Fibroblast of lung (primary cell): Measurements from ENCODE around the gene DNAAF8. TPM values are rescaled to one million over a fixed set of nuclear protein-coding genes. Genes with fewer than 3 reads are reported as not detected.

ENCODE experiments used
- DNase-seq, 2 donors: peaks; one replicate each; pipeline versions ENCODE4 v3.0.0 to v3.0.0-alpha.2; 2010; ENCODE audit warnings: low read depth in 2 of 2
- H2AFZ ChIP-seq: 2 replicates; pipeline ENCODE4 v1.5.1; 2012; ENCODE audit warnings: low read length, control low read depth, inconsistent platforms
- H3K27ac ChIP-seq: 2 replicates; pipeline ENCODE4 v1.5.1; 2011; ENCODE audit warnings: low read length, control low read depth; ENCODE audit not compliant: insufficient read depth
- H3K27me3 ChIP-seq: 2 replicates; pipeline ENCODE4 v1.5.1; 2011; ENCODE audit warnings: mild to moderate bottlenecking, low read length; ENCODE audit not compliant: control insufficient read depth, insufficient read depth
- H3K36me3 ChIP-seq: 2 replicates; pipeline ENCODE4 v1.5.1; 2011; ENCODE audit warnings: low read length; ENCODE audit not compliant: control insufficient read depth, insufficient read depth
- H3K4me1 ChIP-seq: 2 replicates; pipeline ENCODE4 v1.5.1; 2011; ENCODE audit warnings: low read length; ENCODE audit not compliant: control insufficient read depth, insufficient read depth; ENCODE audit errors: extremely low read depth
- H3K4me2 ChIP-seq: 2 replicates; pipeline ENCODE4 v1.5.1; 2011; ENCODE audit warnings: low read length, control low read depth; ENCODE audit not compliant: insufficient read depth; ENCODE audit errors: extremely low read depth
- H3K4me3 ChIP-seq, 4 experiments: fragments of 200-600 bp in 1 of 4; sonication (generic) in 1 of 4; replicated peaks in 1 of 4; 2 replicates each; pipeline ENCODE4 v1.5.1; 2011 to 2016; ENCODE audit warnings: low read length in 4 of 4, low read depth in 3 of 4, mild to moderate bottlenecking in 3 of 4, control low read depth in 2 of 4, inconsistent platforms in 1 of 4, mixed read lengths in 1 of 4; ENCODE audit not compliant: insufficient read depth in 1 of 4; ENCODE audit errors: control extremely low read depth in 1 of 4
- H3K79me2 ChIP-seq: 2 replicates; pipeline ENCODE4 v1.5.1; 2012; ENCODE audit warnings: mild to moderate bottlenecking, low read length, inconsistent platforms; ENCODE audit not compliant: control insufficient read depth, insufficient read depth
- H3K9ac ChIP-seq: 2 replicates; pipeline ENCODE4 v1.5.1; 2011; ENCODE audit warnings: mild to moderate bottlenecking, low read length, control low read depth; ENCODE audit not compliant: insufficient read depth
- H3K9me3 ChIP-seq: 2 replicates; pipeline ENCODE4 v1.5.1; 2012; ENCODE audit warnings: low read depth, low read length; ENCODE audit not compliant: control insufficient read depth, insufficient read depth
- H4K20me1 ChIP-seq: 2 replicates; pipeline ENCODE4 v1.5.1; 2011; ENCODE audit warnings: low read length; ENCODE audit not compliant: control insufficient read depth, insufficient read depth; ENCODE audit errors: extremely low read depth
- EZH2 ChIP-seq: IDR thresholded peaks from 2 replicates; pipeline ENCODE4 v1.5.1; 2012; ENCODE audit warnings: low read length, control low read depth, mild to moderate bottlenecking; ENCODE audit errors: missing control alignments
- polyA plus RNA-seq, 2 donors: library from polyadenylated mRNA; depleted of rRNA in 1 of 2; stranded (reverse) in 1 of 2; unstranded in 1 of 2; fragments of >200 nt; gene quantifications; 2 replicates each; pipeline ENCODE4 v1.2.1, GENCODE V29; 2011 to 2012; ENCODE audit warnings: missing spikeins in 1 of 2
- total RNA-seq: library from RNA; depleted of rRNA; stranded (reverse); fragments of >200 nt; gene quantifications from 2 replicates; pipeline ENCODE4 v1.2.1, GENCODE V29; 2014
- TF ChIP-seq, protein P1 (sequence below), 2 donors: IDR thresholded peaks in 1 of 2; conservative IDR thresholded peaks in 1 of 2; 1 replicate in 1 of 2; 2 replicates in 1 of 2; pipeline ENCODE4 v1.5.1; 2011 to 2012; ENCODE audit warnings: low read length in 2 of 2, control low read depth in 1 of 2, inconsistent platforms in 1 of 2, low read depth in 1 of 2, mild to moderate bottlenecking in 1 of 2

DNAAF8 gene
- total and polyA plus RNA-seq, 2 donors (not counting 1 experiment from before 2014, with no cell fraction given): 0.50 to 0.95 TPM

DNA sequence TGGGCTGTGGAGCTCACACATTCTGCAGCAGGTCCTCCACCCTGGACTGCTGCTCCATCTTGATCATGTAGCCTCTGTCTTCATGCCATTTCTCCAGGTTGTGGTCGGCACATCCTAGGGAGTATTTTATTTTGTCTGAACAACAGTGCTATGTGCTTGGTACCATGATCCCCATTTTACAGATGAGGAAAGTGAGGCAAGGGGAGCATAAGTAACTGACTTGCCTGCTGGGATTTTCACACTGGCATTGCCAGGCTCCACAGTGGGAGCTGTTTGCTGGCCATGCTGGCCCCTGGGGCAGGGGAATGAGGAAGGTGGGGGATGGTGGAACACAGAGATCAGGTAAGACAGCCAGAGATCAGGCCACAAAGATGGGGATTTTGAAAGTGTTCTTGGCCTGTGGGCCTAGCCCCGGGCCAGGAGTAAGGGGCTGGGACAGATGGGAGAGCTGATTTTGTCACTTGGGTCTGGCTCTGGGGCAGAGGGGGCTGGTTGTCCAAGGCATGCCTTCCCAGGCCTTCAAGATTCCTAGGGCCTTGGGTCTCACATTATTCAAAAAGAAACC is 41.9 kb downstream of the DNAAF8 start:
- Histone ChIP-seq H4K20me1 (no peaks in the 10 kb centered on the region), H3K4me1 (no peaks in the 10 kb centered on the region), H3K4me3 (no peak overlapping the region), H3K4me2 (no peak overlapping the region), H3K36me3 (no peaks in the 10 kb centered on the region), H3K27ac (no peak overlapping the region), H3K9ac (no peak overlapping the region), H3K27me3 (no peaks in the 10 kb centered on the region), H3K9me3 (no peaks in the 10 kb centered on the region), H2AFZ (no peak overlapping the region), H3K79me2 (no peaks in the 10 kb centered on the region)
- DNase-seq: no peak
- no peak for TF ChIP-seq EZH2
- TF ChIP-seq, protein P1, sequence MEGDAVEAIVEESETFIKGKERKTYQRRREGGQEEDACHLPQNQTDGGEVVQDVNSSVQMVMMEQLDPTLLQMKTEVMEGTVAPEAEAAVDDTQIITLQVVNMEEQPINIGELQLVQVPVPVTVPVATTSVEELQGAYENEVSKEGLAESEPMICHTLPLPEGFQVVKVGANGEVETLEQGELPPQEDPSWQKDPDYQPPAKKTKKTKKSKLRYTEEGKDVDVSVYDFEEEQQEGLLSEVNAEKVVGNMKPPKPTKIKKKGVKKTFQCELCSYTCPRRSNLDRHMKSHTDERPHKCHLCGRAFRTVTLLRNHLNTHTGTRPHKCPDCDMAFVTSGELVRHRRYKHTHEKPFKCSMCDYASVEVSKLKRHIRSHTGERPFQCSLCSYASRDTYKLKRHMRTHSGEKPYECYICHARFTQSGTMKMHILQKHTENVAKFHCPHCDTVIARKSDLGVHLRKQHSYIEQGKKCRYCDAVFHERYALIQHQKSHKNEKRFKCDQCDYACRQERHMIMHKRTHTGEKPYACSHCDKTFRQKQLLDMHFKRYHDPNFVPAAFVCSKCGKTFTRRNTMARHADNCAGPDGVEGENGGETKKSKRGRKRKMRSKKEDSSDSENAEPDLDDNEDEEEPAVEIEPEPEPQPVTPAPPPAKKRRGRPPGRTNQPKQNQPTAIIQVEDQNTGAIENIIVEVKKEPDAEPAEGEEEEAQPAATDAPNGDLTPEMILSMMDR (conservative IDR thresholded peaks at IDR 0.05 in 1 of 2, IDR thresholded peaks at IDR 0.05 in 1 of 2; ENCODE audit: low read depth in 1 of 2, low read length in 2 of 2): no peak

DNA sequence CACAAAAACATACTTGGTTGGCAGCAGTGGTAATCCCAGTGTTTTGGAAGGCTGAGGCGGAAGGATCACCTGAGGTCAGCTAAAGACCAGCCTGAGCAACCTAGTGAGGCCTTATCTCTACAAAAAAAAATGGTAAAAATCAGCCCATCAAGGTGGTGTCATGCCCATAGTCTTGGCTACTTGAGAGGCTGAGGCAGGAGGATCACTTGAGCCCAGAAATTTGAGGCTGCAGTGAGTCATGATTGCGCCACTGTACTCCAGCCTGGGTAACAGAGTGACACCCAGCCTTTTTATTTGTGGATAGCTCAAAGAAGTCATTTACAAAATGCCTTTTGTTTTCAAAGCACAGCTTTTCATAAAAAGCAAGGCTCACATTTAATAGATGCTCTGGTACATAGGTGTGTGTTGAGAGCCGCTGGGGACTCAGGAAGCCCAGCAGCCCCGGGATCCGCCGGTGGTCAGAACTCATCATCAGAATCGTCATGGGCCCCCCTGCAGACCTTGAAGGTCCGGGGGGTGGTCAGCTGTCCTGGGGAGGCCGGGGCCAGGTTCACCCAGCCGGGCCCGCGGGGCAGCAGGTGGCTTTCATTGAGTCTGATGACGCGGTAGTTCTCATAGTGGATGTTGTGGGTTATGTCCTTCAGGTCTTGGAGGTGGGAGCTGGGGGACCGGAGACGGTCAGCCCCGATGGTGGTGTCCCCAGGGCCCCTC is 43.2 kb downstream of the DNAAF8 start:
- Histone ChIP-seq H3K4me1 (no peaks in the 10 kb centered on the region), H3K4me2 (no peak overlapping the region), H3K27me3 (no peaks in the 10 kb centered on the region), H2AFZ (no peak overlapping the region), H3K9me3 (no peaks in the 10 kb centered on the region), H3K27ac (no peak overlapping the region), H3K4me3 (no peak overlapping the region), H3K9ac (no peak overlapping the region), H3K79me2 (no peaks in the 10 kb centered on the region), H3K36me3 (no peaks in the 10 kb centered on the region), H4K20me1 (no peaks in the 10 kb centered on the region)
- TF ChIP-seq, protein P1 (conservative IDR thresholded peaks at IDR 0.05 in 1 of 2, IDR thresholded peaks at IDR 0.05 in 1 of 2; ENCODE audit: low read depth in 1 of 2, low read length in 2 of 2): no peak
- no peak for TF ChIP-seq EZH2
- DNase-seq: no peak

DNA sequence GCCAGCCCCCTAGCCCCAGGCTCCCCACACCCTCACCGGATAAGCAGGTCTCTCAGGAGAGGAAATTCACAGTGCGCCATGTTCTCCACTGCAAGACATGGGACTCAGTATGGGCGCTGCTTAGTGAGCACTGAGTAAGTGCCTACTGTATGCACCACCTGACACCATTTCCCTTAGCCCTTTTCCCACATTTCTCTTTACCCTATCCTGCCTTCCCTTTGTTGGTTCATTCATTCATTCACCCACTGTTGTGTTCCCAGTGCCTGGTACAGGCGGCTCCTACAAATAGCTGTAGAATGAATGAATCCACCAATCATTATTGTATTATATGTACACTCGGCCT is 43.7 kb downstream of the DNAAF8 start:
- Histone ChIP-seq H3K4me3 (no peak overlapping the region), H3K4me1 (no peaks in the 10 kb centered on the region), H3K36me3 (no peaks in the 10 kb centered on the region), H2AFZ (no peak overlapping the region), H3K27me3 (no peaks in the 10 kb centered on the region), H3K4me2 (no peak overlapping the region), H3K9me3 (no peaks in the 10 kb centered on the region), H3K79me2 (no peaks in the 10 kb centered on the region), H3K27ac (no peak overlapping the region), H4K20me1 (no peaks in the 10 kb centered on the region), H3K9ac (no peak overlapping the region)
- DNase-seq: no peak
- TF ChIP-seq, protein P1 (conservative IDR thresholded peaks at IDR 0.05 in 1 of 2, IDR thresholded peaks at IDR 0.05 in 1 of 2; ENCODE audit: low read depth in 1 of 2, low read length in 2 of 2): no peak
- no peak for TF ChIP-seq EZH2
